Hepatocyte (in vitro differentiated cells): ENCODE measurements around the gene SPECC1L. TPM values are rescaled to one million over a fixed set of nuclear protein-coding genes. Genes with fewer than 3 reads are reported as not detected.

Experiments used
- DNase-seq: peaks from one replicate; pipeline ENCODE4 v3.0.0-alpha.2; 2016; ENCODE audit warnings: low spot score
- H2AFZ ChIP-seq: fragments of 200-600 bp; sonication (generic); 2 replicates; pipeline ENCODE4 v1.6.0; 2016; ENCODE audit warnings: antibody characterized with exemption, mild to moderate bottlenecking
- H3K27ac ChIP-seq: fragments of 200-600 bp; sonication (generic); 2 replicates; pipeline ENCODE4 v1.5.1; 2016; ENCODE audit warnings: mild to moderate bottlenecking
- H3K27me3 ChIP-seq: fragments of 200-600 bp; sonication (generic); 2 replicates; pipeline ENCODE4 v1.6.1; 2016
- H3K36me3 ChIP-seq: fragments of 200-600 bp; sonication (generic); replicated peaks from 2 replicates; pipeline ENCODE4 v1.5.1; 2016; ENCODE audit warnings: low read depth; ENCODE audit not compliant: insufficient read depth
- H3K4me1 ChIP-seq: fragments of 200-600 bp; sonication (generic); 2 replicates; pipeline ENCODE4 v1.5.1; 2016; ENCODE audit warnings: mild to moderate bottlenecking, moderate library complexity; ENCODE audit not compliant: insufficient read depth
- H3K4me2 ChIP-seq: fragments of 200-600 bp; sonication (generic); 2 replicates; pipeline ENCODE4 v1.6.0; 2016
- H3K4me3 ChIP-seq: fragments of 200-600 bp; sonication (generic); 2 replicates; pipeline ENCODE4 v1.5.1; 2016; ENCODE audit warnings: mild to moderate bottlenecking
- H3K79me2 ChIP-seq: fragments of 200-600 bp; sonication (generic); 2 replicates; pipeline ENCODE4 v1.6.0; 2017; ENCODE audit warnings: mild to moderate bottlenecking
- H3K9me2 ChIP-seq: fragments of 200-600 bp; sonication (generic); replicated peaks from 2 replicates; pipeline ENCODE4 v1.6.0; 2017; ENCODE audit warnings: mild to moderate bottlenecking; ENCODE audit not compliant: insufficient read depth
- H3K9me3 ChIP-seq: fragments of 200-600 bp; sonication (generic); 2 replicates; pipeline ENCODE4 v1.5.1; 2016; ENCODE audit warnings: low read depth, mild to moderate bottlenecking
- H4K20me1 ChIP-seq: fragments of 200-600 bp; sonication (generic); 2 replicates; pipeline ENCODE4 v1.6.0; 2016; ENCODE audit warnings: mild to moderate bottlenecking; ENCODE audit not compliant: insufficient read depth, poor library complexity, severe bottlenecking
- CTCF ChIP-seq: fragments of 200-600 bp; sonication (generic); IDR thresholded peaks from 2 replicates; pipeline ENCODE4 v1.5.1; 2016; ENCODE audit warnings: antibody characterized with exemption, mild to moderate bottlenecking; ENCODE audit not compliant: poor library complexity
- EZH2 ChIP-seq: fragments of 200-600 bp; sonication (generic); IDR thresholded peaks from 2 replicates; pipeline ENCODE4 v1.6.1; 2016; ENCODE audit warnings: antibody characterized with exemption, mild to moderate bottlenecking, borderline replicate concordance
- EZH2phosphoT487 ChIP-seq: fragments of 200-600 bp; sonication (generic); IDR thresholded peaks from one replicate; pipeline ENCODE4 v1.6.1; 2018; ENCODE audit warnings: antibody characterized with exemption, mild to moderate bottlenecking, low read depth, moderate library complexity; ENCODE audit not compliant: unreplicated experiment, severe bottlenecking
- WGBS: methylation state at CpG from one replicate; pipeline ENCODE4 v1.1.6; 2016; ENCODE audit warnings: low lambda C conversion rate; ENCODE audit errors: missing lambda C conversion rate; 5-methylcytosine and 5-hydroxymethylcytosine counted together
- polyA plus RNA-seq: library from polyadenylated mRNA; unstranded; fragments of >200 nt; fragmentation: Nextera tagmentation; extraction: Ambion mirVana; gene quantifications from 2 replicates; pipeline ENCODE4 v1.2.1, GENCODE V29; 2016
- total RNA-seq: library from RNA; depleted of rRNA; stranded (reverse); fragments of >200 nt; gene quantifications from 2 replicates; pipeline ENCODE4 v1.2.3, GENCODE V29; 2014

Gene SPECC1L
- total and polyA plus RNA-seq, 2 experiments from 2014 or later: 13.0 to 28.3 TPM

GRCh38 chr22:24333301-24333700 is 62.7 kb downstream of the SPECC1L start:
- Histone ChIP-seq H3K9me2 (no peaks in the 10 kb centered on the region), H3K27me3 (no peaks in the 10 kb centered on the region), H2AFZ (no peak overlapping the region), H3K27ac (no peak overlapping the region), H4K20me1 (peaks cover 3% of the 10 kb centered on the region), H3K79me2 (no peaks in the 10 kb centered on the region), H3K4me3 (no peak overlapping the region), H3K9me3 (no peaks in the 10 kb centered on the region), H3K4me2 (no peak overlapping the region), H3K36me3 (peaks cover 3% of the 10 kb centered on the region), H3K4me1 (no peaks in the 10 kb centered on the region)
- 96% methylated on average over 2 of the region's 2 CpGs for WGBS
- TF ChIP-seq EZH2phosphoT487 (no peak), CTCF (no peak), EZH2 (no peak)
- DNase-seq: no peak

- no peak for DNase-seq
- H3K4me1 ChIP-seq: no peaks in the 10 kb centered on the region
- no peaks in the 10 kb centered on the region for H3K27me3 ChIP-seq
- H3K4me2 ChIP-seq: no peak overlapping the region
- no peak overlapping the region for H2AFZ ChIP-seq
- H3K9me2 ChIP-seq: no peaks in the 10 kb centered on the region
- no peak overlapping the region for H3K4me3 ChIP-seq
- no peak for TF ChIP-seq EZH2
- no peak for TF ChIP-seq EZH2phosphoT487
- no peak for TF ChIP-seq CTCF
- H3K79me2 ChIP-seq: no peaks in the 10 kb centered on the region
- 92% methylated on average over 1 of the region's 1 CpG for WGBS
- H3K9me3 ChIP-seq: no peaks in the 10 kb centered on the region
- no peak overlapping the region for H3K27ac ChIP-seq
- H4K20me1 ChIP-seq: no peaks in the 10 kb centered on the region
- peaks cover 3% of the 10 kb centered on the region for H3K36me3 ChIP-seq
These were observed 64.9 kb downstream of the SPECC1L start for GRCh38 chr22:24335496-24335895.

- no peaks in the 10 kb centered on the region for H3K79me2 ChIP-seq
- no peaks in the 10 kb centered on the region for H3K9me3 ChIP-seq
- H3K36me3 ChIP-seq: no peaks in the 10 kb centered on the region
- no peak for DNase-seq
- H2AFZ ChIP-seq: no peak overlapping the region
- H3K27ac ChIP-seq: no peak overlapping the region
- TF ChIP-seq EZH2 (no peak), EZH2phosphoT487 (no peak), CTCF (no peak)
- 87% methylated on average over 6 of the region's 6 CpGs for WGBS
- H3K4me3 ChIP-seq: no peak overlapping the region
- H3K4me1 ChIP-seq: no peaks in the 10 kb centered on the region
- no peaks in the 10 kb centered on the region for H3K27me3 ChIP-seq
- H3K9me2 ChIP-seq: no peaks in the 10 kb centered on the region
- no peak overlapping the region for H3K4me2 ChIP-seq
- H4K20me1 ChIP-seq: no peaks in the 10 kb centered on the region
These were observed 67.4 kb downstream of the SPECC1L start for GRCh38 chr22:24337894-24338645.
